ENCODE results near the gene ASAP2.

- no peak for TF ChIP-seq CTCF (IDR thresholded peaks at IDR 0.05)
- TF ChIP-seq POLR2A (IDR thresholded peaks at IDR 0.05): no peak
Observed at GRCh38 chr2:9328931-9329330, 122.3 kb downstream of the ASAP2 start.
